GM12873 (cell line): ENCODE data around the gene SLC27A5.

Experiments
- CTCF ChIP-seq: IDR thresholded peaks from 2 replicates; pipeline ENCODE4 v1.5.1; 2012; ENCODE audit warnings: low read depth, mild to moderate bottlenecking, moderate library complexity, low read length, control low read depth; ENCODE audit not compliant: insufficient read depth; ENCODE audit errors: missing control alignments

SLC27A5 gene

GRCh38 chr19:58482372-58482771 lies 29.4 kb downstream of the SLC27A5 start:
- TF ChIP-seq CTCF: no peak

- TF ChIP-seq CTCF: no peak
Measured at GRCh38 chr19:58480831-58481230, 31.0 kb downstream of the SLC27A5 start.

- TF ChIP-seq CTCF: no peak
Measured at GRCh38 chr19:58480481-58480830, 31.3 kb downstream of the SLC27A5 start.

- no peak for TF ChIP-seq CTCF
Measured at GRCh38 chr19:58479736-58480480, 31.9 kb downstream of the SLC27A5 start.

GRCh38 chr19:58479303-58479702 lies 32.5 kb downstream of the SLC27A5 start:
- no peak for TF ChIP-seq CTCF

GRCh38 chr19:58477871-58478270 lies 33.9 kb downstream of the SLC27A5 start:
- TF ChIP-seq CTCF: no peak

GRCh38 chr19:58477130-58477529 lies 34.7 kb downstream of the SLC27A5 start:
- no peak for TF ChIP-seq CTCF
